T-helper 22 cell (primary cell): ENCODE results near the gene PPP1CC.

Experiments
- DNase-seq: peaks from one replicate; pipeline ENCODE4 v3.0.0-alpha.2; 2020; ENCODE audit warnings: low read depth

PPP1CC gene

DNA sequence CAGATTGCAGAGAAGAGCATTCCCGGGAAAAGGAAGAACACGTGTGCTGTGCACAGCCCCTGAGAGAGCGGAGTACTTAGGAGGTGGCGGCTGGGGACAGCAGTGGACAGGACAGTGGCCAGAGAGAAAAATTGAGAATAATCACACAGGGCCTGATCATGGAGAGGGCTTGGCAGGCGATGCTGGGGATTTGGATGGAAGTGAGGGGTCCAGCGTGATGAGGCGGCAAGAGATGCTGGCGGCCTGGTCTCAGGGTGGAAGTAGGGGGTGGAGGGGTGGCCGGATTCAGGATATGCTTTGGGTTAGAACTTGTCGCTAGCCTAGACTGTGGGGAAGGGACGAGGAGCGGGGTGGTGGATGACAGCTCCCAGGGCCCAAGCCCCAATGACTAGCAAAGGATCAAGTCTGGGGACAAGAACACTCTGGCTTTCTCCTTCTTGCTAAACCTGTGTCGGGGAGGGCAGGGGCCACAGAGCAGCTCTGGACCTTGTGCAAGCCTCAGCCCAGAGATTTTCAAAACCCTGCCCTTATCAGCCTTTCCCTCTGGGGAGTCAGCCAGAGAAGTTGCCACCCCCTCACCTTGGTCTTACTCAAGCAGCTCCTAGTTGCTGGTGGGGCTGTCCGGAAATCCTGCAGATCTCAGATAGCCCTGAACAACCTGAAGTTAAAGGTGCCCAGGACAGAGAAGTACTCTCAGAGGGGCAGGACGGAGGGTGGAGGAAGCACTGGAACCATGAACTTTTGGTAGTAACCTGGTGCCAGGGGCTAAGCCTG is 55.1 kb downstream of the PPP1CC start:
- no peak for DNase-seq

DNA sequence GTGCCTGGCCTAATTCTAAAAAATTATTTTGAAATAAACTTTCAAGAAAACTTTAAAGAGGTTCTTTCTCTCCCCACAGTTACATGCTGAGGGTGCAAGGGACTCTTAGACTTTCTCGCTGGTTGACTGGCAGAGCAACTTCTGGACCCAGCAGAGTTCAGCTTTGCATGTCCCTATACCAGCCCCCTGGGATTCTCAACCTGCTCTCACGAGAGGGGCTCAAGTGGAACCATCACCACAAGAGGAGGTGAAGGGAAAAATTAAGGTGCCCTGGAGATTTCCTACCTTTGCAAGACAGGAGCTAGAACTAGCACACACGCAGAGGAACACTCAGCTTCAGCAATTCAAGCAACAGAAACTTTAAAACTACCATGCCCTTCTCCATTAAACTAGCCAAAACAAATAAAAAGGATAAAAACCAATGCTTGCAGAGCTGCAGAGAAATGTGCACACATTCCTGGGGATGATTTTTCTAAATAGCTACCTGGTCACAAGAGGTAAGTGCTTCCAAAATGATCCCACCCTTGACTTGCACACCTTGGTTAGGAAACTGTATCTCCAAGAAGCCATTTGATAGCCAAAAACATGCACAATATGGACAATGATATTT is 56.3 kb downstream of the PPP1CC start:
- no peak for DNase-seq

DNA sequence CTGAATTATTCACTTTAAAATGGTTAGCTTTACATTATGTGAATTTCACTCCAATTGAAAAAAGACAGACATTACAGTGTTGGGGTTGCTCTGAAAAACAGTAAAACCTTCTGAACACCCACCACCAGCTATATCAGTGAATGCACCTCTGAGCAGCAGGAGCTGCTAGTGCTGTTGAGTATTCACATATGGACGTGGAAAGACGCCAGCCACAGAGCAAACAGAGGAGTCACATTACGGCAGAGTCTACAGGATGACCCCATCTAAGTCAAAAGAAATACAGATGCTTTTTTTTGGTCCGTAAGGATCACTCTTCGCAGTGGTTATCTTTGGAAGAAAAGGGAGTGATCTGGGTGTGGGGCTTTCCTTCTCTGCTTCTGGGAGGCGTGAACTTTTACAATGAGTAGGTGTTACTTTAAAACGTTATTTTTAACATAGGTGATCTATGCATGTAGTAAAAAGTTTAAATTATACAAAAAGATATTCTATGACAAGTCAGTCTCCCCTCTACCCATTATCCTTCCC is 58.3 kb downstream of the PPP1CC start:
- no peak for DNase-seq

DNA sequence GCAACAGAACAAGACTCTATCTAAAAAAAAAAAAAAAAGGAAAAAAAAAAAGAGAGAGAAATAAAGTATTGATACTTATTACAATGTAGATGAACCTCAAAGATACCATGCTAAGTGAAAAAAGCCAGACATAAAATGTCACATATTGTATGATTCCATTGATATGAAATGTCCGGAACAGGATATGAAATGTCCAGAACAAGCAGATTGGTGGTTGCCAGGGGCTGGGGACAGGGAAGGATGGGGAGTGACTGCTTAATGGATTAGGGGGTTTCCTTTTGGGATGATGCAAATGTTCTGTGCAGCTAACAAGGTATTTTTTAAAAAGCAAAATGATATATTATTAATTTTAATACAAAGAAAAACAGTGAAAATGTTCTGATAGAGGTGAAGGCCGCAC is 58.8 kb downstream of the PPP1CC start:
- DNase-seq, result no peak

DNA sequence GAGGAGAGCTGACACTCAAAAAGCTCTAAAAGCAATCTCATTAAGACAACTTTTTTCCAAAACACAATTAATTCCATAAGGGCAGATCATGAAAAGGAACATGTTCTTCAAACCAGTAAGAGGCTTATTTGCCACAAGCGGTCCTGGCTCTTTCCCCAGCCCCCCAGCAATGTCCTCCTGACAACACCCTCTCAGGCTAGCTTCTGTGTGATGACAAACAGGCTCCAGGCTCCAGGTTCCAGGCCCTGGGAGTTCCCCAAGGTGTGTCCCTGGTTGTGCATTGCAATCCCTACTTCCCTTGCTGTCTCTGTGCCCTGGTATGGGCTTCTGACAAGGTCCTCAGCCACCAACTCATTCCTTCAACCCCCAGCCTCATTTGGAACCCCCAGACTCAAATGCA is 62.7 kb downstream of the PPP1CC start:
- DNase-seq, result no peak

DNA sequence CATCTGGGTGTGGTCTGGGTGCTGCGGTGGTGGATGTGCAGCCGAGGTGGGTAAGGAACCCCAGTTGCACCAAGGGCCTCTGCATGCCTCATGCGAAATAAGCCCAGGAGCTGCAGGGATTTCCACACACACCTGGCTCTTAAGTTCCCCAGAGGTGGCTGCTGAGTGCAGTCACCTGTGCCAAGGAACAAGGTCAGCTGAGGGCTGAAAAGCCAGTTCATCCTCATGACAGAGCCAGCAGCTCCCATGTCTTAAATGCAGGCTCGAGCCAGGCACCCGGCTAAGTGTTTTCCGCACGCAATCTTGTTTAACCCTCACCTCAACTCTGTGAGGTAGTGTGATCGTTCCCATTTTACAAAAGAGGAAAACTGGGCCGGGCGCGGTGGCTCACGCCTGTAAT is 63.5 kb downstream of the PPP1CC start:
- no peak for DNase-seq

DNA sequence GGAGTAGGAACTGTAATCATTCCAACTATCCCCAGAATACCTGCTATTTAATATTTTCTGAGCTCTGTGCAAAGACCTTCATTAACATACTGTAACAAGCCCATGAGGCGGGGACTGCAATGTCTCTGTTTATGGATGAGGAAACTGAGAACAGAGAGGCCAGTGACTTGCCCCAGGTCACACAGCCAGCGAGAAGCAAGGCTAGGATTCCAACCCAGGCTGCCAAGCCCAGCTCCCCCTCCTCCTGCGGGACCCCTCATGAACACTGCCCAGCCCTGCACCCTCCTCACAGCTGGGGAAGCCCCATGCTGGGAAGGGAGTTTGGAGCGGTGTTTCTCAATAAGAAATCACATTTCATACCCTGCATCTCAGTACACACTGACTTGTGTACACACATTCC is 64.7 kb downstream of the PPP1CC start:
- DNase-seq, result no peak

DNA sequence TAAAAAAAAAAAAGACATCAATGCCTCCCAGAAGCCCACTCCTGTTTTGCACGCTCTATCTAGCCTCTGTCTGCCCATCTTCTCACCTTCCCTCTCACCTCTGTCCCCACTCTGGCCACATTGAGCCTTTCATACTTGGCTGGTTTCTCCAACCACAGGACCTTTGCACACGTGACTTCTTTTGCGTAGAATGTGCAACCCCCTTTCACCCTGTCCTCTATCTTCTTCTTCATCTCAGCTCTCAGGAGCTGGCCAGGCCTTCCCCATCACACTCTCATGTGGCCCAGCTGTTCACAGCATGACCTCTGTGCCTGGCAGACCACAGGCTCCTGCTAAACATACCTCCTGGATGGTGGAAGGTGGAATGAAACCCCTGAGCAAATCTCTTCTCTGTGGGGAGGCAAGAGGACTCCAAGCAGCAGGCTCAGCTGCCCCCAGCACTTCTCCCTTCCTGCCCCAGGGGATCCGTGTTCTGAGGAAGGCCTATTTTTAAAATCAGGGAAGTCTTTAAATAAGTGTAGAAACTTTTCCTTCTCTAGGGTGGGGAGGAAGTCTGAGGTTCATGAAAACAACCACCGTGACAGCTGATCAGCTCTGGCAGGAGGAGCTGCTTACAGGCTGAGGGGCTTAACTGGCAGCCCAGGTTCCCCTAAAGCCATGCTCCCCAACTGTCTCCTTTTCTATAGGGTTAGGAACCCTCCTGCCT is 65.3 kb downstream of the PPP1CC start:
- no peak for DNase-seq

DNA sequence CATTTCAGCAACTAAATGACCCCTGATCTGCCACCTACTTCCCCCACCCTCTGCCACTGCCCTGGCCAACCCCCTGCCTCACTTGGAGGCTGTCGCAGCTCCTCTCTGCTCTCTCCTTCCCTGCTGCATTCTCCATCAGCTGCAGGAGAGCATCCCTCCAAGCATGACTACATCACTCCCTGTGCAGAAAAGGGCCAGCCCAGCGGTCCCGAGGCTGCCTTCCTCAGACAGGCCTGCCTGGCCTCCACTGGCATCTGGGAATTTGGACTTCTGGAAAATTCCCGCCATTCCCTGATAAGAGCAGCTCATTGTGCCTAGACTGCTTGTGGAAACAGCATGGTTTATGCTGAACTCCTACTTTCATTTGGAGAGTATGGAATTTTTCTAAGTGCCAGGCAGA is 66.5 kb downstream of the PPP1CC start:
- no peak for DNase-seq

DNA sequence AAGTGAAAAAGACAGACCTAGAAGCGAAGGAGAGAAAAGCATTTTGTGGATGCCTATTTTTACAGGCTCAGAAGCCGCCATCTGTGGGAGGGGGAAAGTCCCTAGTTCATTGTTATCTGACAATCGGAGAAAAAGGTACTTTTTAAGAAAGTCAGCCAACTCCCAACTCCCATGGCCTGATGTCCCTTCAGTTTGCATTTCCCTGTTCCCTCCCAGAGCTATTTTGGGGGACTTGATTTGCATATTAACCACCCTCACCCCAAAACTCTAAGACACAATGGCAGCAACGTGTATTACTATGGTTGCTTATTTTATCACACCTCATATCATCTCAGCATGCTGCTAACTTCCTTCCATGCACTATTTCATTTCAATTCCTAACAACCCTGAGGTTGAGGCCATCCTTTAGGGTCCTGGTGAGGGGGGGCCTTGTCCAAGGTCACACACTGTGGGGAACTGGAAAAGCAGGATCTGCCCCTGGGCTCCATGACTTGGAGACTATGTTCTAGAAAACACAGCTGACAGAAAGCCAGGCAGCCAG is 72.5 kb downstream of the PPP1CC start:
- DNase-seq, result no peak
